WERI-Rb-1 (cell line): ENCODE data around the gene DNMT1.

Experiments used
- DNase-seq: peaks from one replicate; pipeline ENCODE4 v3.0.0-alpha.2; 2020
- H3K27ac ChIP-seq: fragments of 250-450 bp; sonication (Bioruptor Pico); 2 replicates; pipeline ENCODE4 v1.5.1; 2020; ENCODE audit warnings: mild to moderate bottlenecking, moderate library complexity
- H3K27me3 ChIP-seq: fragments of 250-450 bp; sonication (Bioruptor Pico); 2 replicates; pipeline ENCODE4 v1.5.1; 2021; ENCODE audit warnings: mild to moderate bottlenecking, low read depth, moderate library complexity; ENCODE audit not compliant: insufficient read depth, severe bottlenecking
- H3K36me3 ChIP-seq: fragments of 250-450 bp; sonication (Bioruptor Pico); 2 replicates; pipeline ENCODE4 v1.5.1; 2020; ENCODE audit warnings: mild to moderate bottlenecking, moderate library complexity
- H3K4me3 ChIP-seq: 2 replicates; pipeline ENCODE4 v1.5.1; 2011; ENCODE audit warnings: low read depth, mild to moderate bottlenecking, control low read depth, low read length
- H3K9me3 ChIP-seq: fragments of 250-450 bp; sonication (Bioruptor Pico); 2 replicates; pipeline ENCODE4 v1.5.1; 2021; ENCODE audit warnings: mild to moderate bottlenecking, moderate library complexity; ENCODE audit not compliant: severe bottlenecking
- CTCF ChIP-seq: IDR thresholded peaks from 2 replicates; pipeline ENCODE4 v1.5.1; 2011; ENCODE audit warnings: low read depth, mild to moderate bottlenecking, control low read depth, inconsistent platforms, low read length

Gene DNMT1

GRCh38 chr19:10217085-10217484 lies 22.3 kb upstream of the DNMT1 start:
- no peak overlapping the region for H3K27ac ChIP-seq
- H3K36me3 ChIP-seq: no peaks in the 10 kb centered on the region
- no peaks in the 10 kb centered on the region for H3K9me3 ChIP-seq
- peak; percentile 24 for DNase-seq
- no peaks in the 10 kb centered on the region for H3K27me3 ChIP-seq
- no peak overlapping the region for H3K4me3 ChIP-seq
- peak; percentile 57 for TF ChIP-seq CTCF

GRCh38 chr19:10214784-10215183 lies 20.0 kb upstream of the DNMT1 start:
- H3K36me3 ChIP-seq: no peaks in the 10 kb centered on the region
- H3K4me3 ChIP-seq: no peak overlapping the region
- H3K9me3 ChIP-seq: no peaks in the 10 kb centered on the region
- no peak for DNase-seq
- H3K27ac ChIP-seq: no peak overlapping the region
- no peak for TF ChIP-seq CTCF
- H3K27me3 ChIP-seq: no peaks in the 10 kb centered on the region

- no peaks in the 10 kb centered on the region for H3K36me3 ChIP-seq
- TF ChIP-seq CTCF: no peak
- no peak overlapping the region for H3K27ac ChIP-seq
- H3K4me3 ChIP-seq: no peak overlapping the region
- no peaks in the 10 kb centered on the region for H3K27me3 ChIP-seq
- no peak for DNase-seq
- no peaks in the 10 kb centered on the region for H3K9me3 ChIP-seq
Measured at GRCh38 chr19:10211691-10212090, 16.9 kb upstream of the DNMT1 start.

- no peak overlapping the region for H3K27ac ChIP-seq
- no peaks in the 10 kb centered on the region for H3K36me3 ChIP-seq
- no peaks in the 10 kb centered on the region for H3K27me3 ChIP-seq
- no peak for DNase-seq
- TF ChIP-seq CTCF: no peak
- no peak overlapping the region for H3K4me3 ChIP-seq
- no peaks in the 10 kb centered on the region for H3K9me3 ChIP-seq
Measured at GRCh38 chr19:10211061-10211460, 16.3 kb upstream of the DNMT1 start.

- no peaks in the 10 kb centered on the region for H3K27me3 ChIP-seq
- H3K27ac ChIP-seq: no peak overlapping the region
- no peaks in the 10 kb centered on the region for H3K9me3 ChIP-seq
- no peak for DNase-seq
- no peak overlapping the region for H3K4me3 ChIP-seq
- H3K36me3 ChIP-seq: no peaks in the 10 kb centered on the region
- TF ChIP-seq CTCF: no peak
Measured at GRCh38 chr19:10209315-10209714, 14.6 kb upstream of the DNMT1 start.

GRCh38 chr19:10207026-10207425 lies 12.3 kb upstream of the DNMT1 start:
- peak; percentile 30 for DNase-seq
- peak; percentile 41 for TF ChIP-seq CTCF
- Histone ChIP-seq H3K9me3 (no peaks in the 10 kb centered on the region), H3K4me3 (no peak overlapping the region), H3K36me3 (no peaks in the 10 kb centered on the region), H3K27ac (no peak overlapping the region), H3K27me3 (no peaks in the 10 kb centered on the region)
